Upper lobe of right lung (tissue), 1 donor: ENCODE results near the gene NAAA. TPM values are rescaled to one million over a fixed set of nuclear protein-coding genes. Genes with fewer than 3 reads are reported as not detected.

Experiments used
- ATAC-seq: fragments of 200-7000 bp; cut with Tn5 transposase; one replicate; pipeline ENCODE4 v1.9.1; 2020; ENCODE audit warnings: mild to moderate bottlenecking, moderate library complexity
- DNase-seq: peaks from one replicate; pipeline ENCODE4 v3.0.0-alpha.2; 2020
- H3K27ac ChIP-seq: fragments of 200-600 bp; one replicate; pipeline ENCODE4 v1.8.0; 2022
- H3K27me3 ChIP-seq: fragments of 200-600 bp; one replicate; pipeline ENCODE4 v1.8.0; 2022; ENCODE audit warnings: mild to moderate bottlenecking
- H3K36me3 ChIP-seq: fragments of 200-600 bp; one replicate; pipeline ENCODE4 v1.8.0; 2022
- H3K4me1 ChIP-seq: fragments of 200-600 bp; one replicate; pipeline ENCODE4 v1.8.0; 2022
- H3K4me3 ChIP-seq: fragments of 200-600 bp; one replicate; pipeline ENCODE4 v1.8.0; 2022; ENCODE audit warnings: mild to moderate bottlenecking
- H3K9me3 ChIP-seq: fragments of 200-600 bp; one replicate; pipeline ENCODE4 v1.8.0; 2022
- intact Hi-C: fragments of 100-400 bp; cut with DNase I; formaldehyde crosslinking; loops from one replicate; pipeline ENCODE4 v1.11.0; 2022
- total RNA-seq: library from RNA; stranded (reverse); fragmentation: NEBNext Ultra II Directional; extraction: Animal tissue kit (Norgen Biotek cat#: 25700); gene quantifications from one replicate; pipeline ENCODE4 v1.2.1, GENCODE V29; 2021
- TF ChIP-seq, protein P1 (sequence below): fragments of 200-600 bp; IDR thresholded peaks from one replicate; pipeline ENCODE4 v1.8.0; 2022; ENCODE audit warnings: antibody characterized with exemption
- donor health status: DM: no; HTN: yes; CAD: no; lungs with severe emphysema.

NAAA gene
- total RNA-seq, 1 donor from 2014 or later = 24.1 TPM

DNA sequence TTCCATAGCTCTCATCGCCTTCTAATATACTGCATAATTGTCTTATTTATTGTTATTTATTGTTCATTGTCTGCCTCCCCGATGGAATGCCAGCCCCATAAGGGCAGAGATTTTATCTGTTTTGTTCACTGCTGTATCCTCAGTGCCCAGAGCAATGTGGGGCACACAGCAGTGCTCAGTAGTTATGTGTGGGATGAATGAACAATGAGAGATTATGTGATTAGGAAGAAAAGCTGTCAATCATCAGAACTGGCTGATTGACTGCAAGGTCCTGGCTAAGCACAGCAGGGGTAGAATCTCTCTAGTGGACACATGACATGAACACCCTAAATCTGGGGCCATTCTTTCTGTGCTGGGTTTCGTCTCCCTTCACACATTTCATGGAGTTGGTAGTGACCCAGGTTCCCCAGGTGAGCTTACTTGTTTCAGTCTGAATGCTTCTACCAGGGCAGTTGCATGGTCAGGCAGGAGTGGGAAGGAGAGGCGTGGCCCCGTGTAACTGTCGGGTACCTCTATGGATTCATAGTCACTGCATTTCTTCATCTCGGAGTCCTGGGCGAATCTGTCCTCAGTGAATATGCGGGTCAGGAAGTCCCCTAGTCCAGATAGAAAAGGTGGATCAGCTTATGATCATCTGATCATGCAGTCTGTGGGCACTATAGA, 51.1 kb downstream of the NAAA start:
- intact Hi-C loops = no loop called here
- DNase-seq (no peak), ATAC-seq (no peak)

DNA sequence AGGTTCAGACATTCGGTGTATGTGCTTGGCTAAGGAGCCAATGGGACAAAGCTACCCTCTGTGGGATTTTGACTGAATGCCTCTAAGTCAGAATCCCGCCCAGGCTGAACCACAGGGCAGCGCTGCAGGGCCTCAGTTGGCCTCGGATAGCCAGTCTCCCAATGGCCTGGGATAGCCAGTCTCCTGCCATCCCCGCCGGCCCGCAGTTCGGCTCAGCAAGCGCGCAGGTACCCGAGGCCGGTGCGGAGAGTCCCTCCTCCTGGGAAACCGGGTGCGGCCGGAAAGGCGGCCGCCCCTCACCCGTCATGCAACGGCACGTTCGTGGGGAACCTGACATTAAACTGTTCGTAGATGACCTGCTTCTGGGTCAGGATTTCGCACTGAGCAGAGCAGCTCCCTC, 54.7 kb downstream of the NAAA start:
- TF ChIP-seq, protein P1, sequence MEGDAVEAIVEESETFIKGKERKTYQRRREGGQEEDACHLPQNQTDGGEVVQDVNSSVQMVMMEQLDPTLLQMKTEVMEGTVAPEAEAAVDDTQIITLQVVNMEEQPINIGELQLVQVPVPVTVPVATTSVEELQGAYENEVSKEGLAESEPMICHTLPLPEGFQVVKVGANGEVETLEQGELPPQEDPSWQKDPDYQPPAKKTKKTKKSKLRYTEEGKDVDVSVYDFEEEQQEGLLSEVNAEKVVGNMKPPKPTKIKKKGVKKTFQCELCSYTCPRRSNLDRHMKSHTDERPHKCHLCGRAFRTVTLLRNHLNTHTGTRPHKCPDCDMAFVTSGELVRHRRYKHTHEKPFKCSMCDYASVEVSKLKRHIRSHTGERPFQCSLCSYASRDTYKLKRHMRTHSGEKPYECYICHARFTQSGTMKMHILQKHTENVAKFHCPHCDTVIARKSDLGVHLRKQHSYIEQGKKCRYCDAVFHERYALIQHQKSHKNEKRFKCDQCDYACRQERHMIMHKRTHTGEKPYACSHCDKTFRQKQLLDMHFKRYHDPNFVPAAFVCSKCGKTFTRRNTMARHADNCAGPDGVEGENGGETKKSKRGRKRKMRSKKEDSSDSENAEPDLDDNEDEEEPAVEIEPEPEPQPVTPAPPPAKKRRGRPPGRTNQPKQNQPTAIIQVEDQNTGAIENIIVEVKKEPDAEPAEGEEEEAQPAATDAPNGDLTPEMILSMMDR = no peak
- Histone ChIP-seq H3K4me1 (no peaks in the 10 kb centered on the region), H3K36me3 (no peaks in the 10 kb centered on the region), H3K27me3 (peaks cover 8% of the 10 kb centered on the region), H3K9me3 (no peaks in the 10 kb centered on the region), H3K4me3 (no peak overlapping the region), H3K27ac (no peak overlapping the region)
- DNase-seq = no peak
- ATAC-seq = no peak
- intact Hi-C loops = no loop called here

More for the DNA sequence above, 51.1 kb downstream of the NAAA start:
- no peak overlapping the region for H3K4me3 ChIP-seq
- peaks cover 8% of the 10 kb centered on the region for H3K27me3 ChIP-seq
- no peaks in the 10 kb centered on the region for H3K36me3 ChIP-seq
- H3K9me3 ChIP-seq = no peaks in the 10 kb centered on the region
- TF ChIP-seq, protein P1 = no peak
- H3K4me1 ChIP-seq = no peaks in the 10 kb centered on the region
- H3K27ac ChIP-seq = no peak overlapping the region

GRCh38 chr4:75881476-75881875, 59.3 kb downstream of the NAAA start:
- no peak overlapping the region for H3K27ac ChIP-seq
- H3K9me3 ChIP-seq = no peaks in the 10 kb centered on the region
- no peak for DNase-seq
- TF ChIP-seq, protein P1 = no peak
- no peak for ATAC-seq
- no peaks in the 10 kb centered on the region for H3K4me1 ChIP-seq
- intact Hi-C loops = no loop called here
- H3K4me3 ChIP-seq = no peak overlapping the region
- H3K36me3 ChIP-seq = no peaks in the 10 kb centered on the region
- H3K27me3 ChIP-seq = peaks cover 7% of the 10 kb centered on the region

DNA sequence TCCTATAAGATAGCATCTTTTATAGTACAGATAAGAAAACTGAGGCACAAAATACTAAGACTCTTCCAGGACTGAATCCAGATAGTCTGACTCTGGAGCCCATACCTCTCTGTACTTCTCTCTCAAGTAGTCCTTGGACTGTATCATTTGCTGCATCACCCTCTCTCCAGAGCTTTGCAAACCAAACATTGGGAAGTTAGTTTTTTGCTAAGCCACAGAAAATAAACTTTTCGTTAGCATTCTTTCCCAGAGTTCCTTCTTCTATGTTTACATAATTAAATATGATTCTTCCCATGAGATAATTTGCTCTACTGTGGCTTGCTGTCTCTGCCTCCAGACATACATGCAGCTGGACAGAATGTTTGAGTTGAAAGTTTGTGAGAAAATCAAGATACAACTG, 60.5 kb downstream of the NAAA start:
- Histone ChIP-seq H3K36me3 (no peaks in the 10 kb centered on the region), H3K4me3 (no peak overlapping the region), H3K27me3 (no peaks in the 10 kb centered on the region), H3K27ac (no peak overlapping the region), H3K4me1 (no peaks in the 10 kb centered on the region), H3K9me3 (no peaks in the 10 kb centered on the region)
- TF ChIP-seq, protein P1 = no peak
- ATAC-seq (no peak), DNase-seq (no peak)
- intact Hi-C loops = no loop called here

- TF ChIP-seq, protein P1 = no peak
- H3K4me3 ChIP-seq = no peak overlapping the region
- no peaks in the 10 kb centered on the region for H3K36me3 ChIP-seq
- H3K27ac ChIP-seq = no peak overlapping the region
- DNase-seq = no peak
- intact Hi-C loops = no loop called here
- H3K9me3 ChIP-seq = no peaks in the 10 kb centered on the region
- no peaks in the 10 kb centered on the region for H3K27me3 ChIP-seq
- ATAC-seq = no peak
- no peaks in the 10 kb centered on the region for H3K4me1 ChIP-seq
Observed at GRCh38 chr4:75878246-75878756, 62.5 kb downstream of the NAAA start.
